KOPT-K1 (cell line): Measurements from ENCODE around the gene FASLG.
"Not testable (repeated sequence)": the region's sequence is repeated elsewhere in the genome, so short reads cannot be mapped to it uniquely, and the experiment has no call there.

Experiments
- H3K27ac ChIP-seq: fragments of 200-600 bp; sonication (generic); 2 replicates; pipeline ENCODE4 v1.5.1; 2016; ENCODE audit warnings: antibody characterized with exemption, mild to moderate bottlenecking, low read depth, low read length; ENCODE audit not compliant: poor library complexity, severe bottlenecking
- H3K36me3 ChIP-seq: fragments of 200-600 bp; sonication (generic); 2 replicates; pipeline ENCODE4 v1.5.1; 2017; ENCODE audit warnings: antibody characterized with exemption, mild to moderate bottlenecking, low read length, moderate library complexity; ENCODE audit not compliant: insufficient read depth
- H3K9me3 ChIP-seq: fragments of 200-600 bp; sonication (generic); 2 replicates; pipeline ENCODE4 v1.5.1; 2017; ENCODE audit warnings: antibody characterized with exemption, low read length, mild to moderate bottlenecking; ENCODE audit not compliant: insufficient read depth, poor library complexity, severe bottlenecking

Gene FASLG

DNA sequence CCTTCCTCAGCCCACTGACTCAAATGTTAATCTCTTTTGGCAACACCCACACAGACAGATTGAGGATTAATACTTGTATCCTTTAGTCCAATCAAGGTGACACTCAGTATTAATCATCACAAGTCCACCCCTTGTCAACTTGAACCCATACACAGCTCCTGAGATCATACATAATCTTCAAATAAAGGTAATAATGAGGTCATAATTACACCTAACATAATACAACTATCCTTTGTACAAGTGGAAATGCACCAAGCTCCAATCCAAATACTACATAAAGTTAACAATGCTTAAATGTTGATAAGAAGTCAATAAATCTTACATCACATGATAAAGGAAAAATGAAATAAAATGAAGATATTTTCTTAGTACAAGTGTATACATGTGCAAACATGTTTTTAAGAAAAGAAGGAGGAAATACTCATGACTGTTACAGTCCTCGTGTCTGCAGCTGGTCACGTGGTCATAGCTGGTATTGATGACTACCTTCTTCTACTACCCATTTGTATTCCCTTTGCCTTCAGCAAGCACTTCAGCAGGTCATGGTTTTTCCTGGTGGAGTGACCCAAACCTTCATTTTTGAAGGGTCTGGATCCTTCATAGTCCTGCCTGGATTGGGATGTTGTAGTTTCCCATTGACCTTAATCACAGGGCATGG lies 29.7 kb downstream of the FASLG start:
- H3K9me3 ChIP-seq, H3K36me3 ChIP-seq: not testable (repeated sequence)

DNA sequence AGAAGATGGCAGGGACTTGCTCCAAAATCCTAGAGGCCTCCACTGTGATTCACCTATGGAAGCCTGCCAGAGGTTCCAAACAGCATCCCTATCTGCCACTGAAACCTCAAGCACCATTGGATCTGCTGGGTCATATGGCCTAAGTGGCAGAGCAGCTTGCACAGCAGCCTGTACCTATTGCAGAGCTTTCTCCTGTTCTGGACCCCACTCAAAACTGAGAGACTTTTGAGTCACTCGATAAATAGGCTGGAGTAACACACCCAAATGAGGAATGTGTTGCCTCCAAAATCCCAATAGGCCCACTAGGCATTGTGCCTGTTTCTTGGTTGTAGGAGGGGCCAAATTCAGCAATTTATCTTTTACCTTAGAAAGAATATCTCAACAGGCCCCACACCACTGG lies 32.0 kb downstream of the FASLG start:
- not testable (repeated sequence) for H3K9me3 ChIP-seq, H3K36me3 ChIP-seq, H3K27ac ChIP-seq

More for the DNA sequence above, 29.7 kb downstream of the FASLG start:
- H3K27ac ChIP-seq = not testable (repeated sequence)

DNA sequence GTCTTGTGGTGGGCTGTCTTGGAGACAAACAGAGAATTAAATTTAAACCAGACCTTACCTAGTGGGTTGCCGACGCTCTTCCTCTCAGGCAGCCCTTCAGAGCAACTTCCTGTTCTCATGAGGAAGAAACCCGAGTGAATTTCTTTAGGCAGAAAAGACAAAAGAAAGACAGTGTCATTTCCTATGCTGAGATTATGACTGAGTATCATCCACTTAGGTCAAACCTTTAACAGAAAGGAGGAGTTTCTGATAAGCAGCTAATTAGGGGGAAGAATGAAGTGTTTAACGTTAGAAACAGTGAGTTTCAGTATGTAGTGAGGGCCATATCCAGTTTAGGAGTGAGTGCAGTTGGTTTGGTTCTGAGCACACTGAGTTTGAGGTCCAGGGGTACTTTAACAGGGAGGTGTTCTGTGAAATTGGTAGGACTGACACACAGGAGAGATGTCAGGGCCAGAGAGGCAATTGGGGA lies 38.7 kb downstream of the FASLG start:
- Histone ChIP-seq H3K36me3 (no peaks in the 10 kb centered on the region), H3K27ac (peak overlapping the region; percentile 79), H3K9me3 (peaks cover 5% of the 10 kb centered on the region)

DNA sequence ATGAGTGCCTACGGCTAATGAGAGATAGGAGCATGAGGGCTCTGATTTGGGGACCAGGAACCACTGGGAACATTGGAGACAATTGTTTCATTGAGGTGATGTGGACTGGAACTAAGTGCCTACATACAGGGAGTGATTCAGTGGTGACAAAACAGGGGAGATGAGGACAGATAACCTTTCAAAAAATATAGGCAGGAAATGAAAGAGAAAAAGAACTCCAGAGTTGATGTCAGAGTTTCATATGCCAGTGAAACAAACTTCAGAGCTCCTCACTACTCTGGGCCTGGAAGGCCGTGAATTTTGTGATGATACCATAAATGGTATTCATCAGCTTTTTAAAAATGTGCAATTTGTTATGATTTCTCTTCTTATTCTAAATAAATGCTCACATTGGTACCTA lies 39.3 kb downstream of the FASLG start:
- peak overlapping the region; percentile 79 for H3K27ac ChIP-seq
- peaks cover 2% of the 10 kb centered on the region for H3K9me3 ChIP-seq
- no peaks in the 10 kb centered on the region for H3K36me3 ChIP-seq

DNA sequence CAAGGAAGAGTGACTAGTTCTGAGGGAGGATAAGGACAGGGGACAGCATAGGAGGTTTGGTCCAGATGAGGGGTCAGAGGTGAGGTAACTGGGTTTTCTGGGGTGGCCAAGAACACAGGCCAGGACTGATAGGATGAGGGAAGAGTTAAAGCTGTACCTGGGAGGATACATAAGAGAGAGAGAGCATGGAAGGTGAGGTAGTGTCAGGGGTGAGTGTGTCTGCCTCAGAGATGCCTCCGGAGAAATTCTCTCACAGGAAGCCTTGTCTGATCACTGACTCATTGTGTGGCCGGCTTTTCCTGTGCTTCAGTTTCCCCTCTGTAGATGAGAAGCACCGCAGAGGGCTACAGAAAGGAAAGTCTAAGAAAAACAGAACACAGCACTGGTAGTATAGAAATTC lies 40.2 kb downstream of the FASLG start:
- Histone ChIP-seq H3K9me3 (no peaks in the 10 kb centered on the region), H3K27ac (peak overlapping the region; percentile 79), H3K36me3 (no peaks in the 10 kb centered on the region)

DNA sequence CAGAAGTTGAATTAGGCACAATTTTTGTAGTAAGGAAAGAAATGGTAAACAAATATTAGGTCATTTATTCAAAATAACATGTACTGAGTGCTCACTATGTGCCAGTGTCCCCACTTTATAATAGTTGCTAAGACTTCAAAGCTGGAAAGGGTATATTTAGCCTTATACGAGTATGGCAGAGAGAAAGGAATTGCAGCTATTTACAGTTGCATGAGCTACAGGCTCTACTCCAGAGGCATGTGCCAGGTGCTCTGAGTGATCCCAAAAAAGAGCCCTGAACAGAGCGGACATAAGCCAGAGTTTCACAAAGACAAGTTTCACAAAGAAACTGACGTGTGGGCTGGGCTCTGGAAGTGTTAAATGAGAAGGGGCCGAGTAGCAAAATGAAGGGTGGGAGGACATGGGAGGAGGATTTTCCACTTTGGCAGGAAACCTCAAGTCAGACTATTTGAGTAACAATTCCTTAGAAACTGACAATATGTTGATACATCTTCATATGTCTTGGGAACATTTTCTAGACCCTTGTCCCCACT lies 40.9 kb downstream of the FASLG start:
- Histone ChIP-seq H3K9me3 (no peaks in the 10 kb centered on the region), H3K36me3 (no peaks in the 10 kb centered on the region), H3K27ac (peak overlapping the region; percentile 79)

DNA sequence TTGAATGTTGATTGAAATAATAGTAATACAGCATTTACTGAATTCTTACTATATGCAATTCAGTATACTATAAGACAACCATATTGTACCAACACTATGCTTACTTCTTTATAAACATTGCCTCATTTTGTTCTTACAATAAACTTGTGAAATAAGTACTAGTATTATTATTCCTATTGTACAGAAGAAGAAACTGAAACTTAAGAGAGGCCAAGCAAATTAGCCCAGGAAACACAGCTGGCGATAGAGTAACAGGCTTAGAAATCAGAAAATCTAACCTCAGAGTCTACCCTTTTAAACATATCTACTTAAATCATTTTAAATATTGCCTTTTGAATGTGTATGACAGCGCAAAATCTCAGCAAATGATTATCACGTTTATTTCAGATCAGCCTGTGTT lies 41.7 kb downstream of the FASLG start:
- Histone ChIP-seq H3K27ac (no peak overlapping the region), H3K36me3 (no peaks in the 10 kb centered on the region), H3K9me3 (no peaks in the 10 kb centered on the region)

DNA sequence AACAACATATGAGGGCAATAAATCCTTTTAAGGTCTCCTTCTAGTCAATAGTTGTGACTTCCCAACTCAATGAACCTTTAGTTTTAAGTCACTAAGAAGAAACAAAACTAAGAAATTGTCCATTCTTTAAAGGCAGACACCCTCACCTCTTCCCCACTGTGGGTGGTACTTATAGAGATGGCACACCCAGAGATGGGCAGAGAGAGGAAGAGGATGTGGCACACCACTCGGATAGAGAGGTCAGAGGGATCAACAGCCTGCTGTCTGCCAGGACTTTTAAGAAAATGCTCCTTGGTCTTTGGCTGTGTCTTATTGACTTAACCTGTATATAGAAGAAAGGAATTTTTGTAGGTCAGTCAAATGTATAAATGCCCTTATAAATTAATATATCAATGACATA lies 45.1 kb downstream of the FASLG start:
- no peaks in the 10 kb centered on the region for H3K36me3 ChIP-seq
- H3K27ac ChIP-seq = peak overlapping the region; percentile 63

DNA sequence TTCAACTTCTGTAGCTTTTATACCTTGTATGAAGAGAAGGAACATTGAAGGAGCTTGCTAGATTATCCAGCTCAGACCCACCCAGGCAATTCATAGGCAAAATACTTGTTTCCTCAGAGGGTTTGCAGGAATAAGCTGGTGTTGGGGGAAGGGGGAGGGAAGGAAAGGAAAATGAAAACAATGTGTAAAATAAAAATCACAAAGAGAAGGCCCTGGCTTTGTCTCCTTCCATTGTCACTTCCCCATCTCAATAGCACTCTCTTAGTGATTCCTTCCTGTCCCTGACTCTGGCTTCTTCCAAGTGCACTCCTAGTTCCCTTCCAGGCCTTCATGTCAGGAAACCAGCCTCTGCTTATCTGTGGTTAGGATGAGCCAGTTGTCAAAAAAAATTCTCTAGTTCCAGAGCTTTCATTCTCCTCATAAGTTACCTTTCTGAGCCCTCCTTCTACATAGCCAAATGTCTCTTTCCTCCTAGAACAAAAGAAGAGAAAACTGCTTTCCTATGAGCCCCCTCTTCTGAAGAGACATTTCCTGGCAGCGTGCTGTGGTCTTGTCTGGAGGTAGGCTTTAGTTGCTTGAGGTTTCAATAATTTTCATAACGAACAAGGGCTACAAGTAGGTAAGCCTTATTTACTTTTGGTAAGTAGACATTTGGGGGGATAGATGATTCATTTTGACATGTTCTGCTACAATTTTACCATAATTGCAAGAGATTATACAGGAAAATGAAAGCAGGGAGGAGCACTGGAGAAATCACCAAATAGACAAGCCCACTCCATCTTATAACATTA lies 45.7 kb downstream of the FASLG start:
- H3K9me3 ChIP-seq = no peaks in the 10 kb centered on the region
- no peaks in the 10 kb centered on the region for H3K36me3 ChIP-seq
- H3K27ac ChIP-seq = peak overlapping the region; percentile 63

More for the DNA sequence above, 45.1 kb downstream of the FASLG start:
- no peaks in the 10 kb centered on the region for H3K9me3 ChIP-seq

DNA sequence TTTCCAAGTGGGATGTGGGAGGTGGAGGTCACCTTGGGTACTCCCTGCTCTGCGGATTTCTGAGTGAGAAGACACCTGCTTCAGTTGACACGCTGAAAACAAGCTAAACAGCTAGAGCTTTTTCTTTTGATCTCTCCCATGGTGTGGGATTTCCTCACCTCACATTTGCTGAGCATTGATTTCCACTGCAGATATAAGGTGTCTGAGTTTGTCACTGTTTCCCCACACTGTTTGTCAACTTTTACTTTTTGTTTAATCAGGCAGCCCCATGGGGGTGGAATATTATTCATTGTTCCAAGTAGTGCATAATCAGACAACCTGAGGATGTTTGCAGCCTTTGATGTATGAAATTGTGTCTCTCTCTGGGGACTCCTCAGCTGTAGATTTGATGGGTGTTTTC lies 49.5 kb downstream of the FASLG start:
- Histone ChIP-seq H3K36me3 (no peaks in the 10 kb centered on the region), H3K27ac (peak overlapping the region; percentile 15), H3K9me3 (no peaks in the 10 kb centered on the region)

DNA sequence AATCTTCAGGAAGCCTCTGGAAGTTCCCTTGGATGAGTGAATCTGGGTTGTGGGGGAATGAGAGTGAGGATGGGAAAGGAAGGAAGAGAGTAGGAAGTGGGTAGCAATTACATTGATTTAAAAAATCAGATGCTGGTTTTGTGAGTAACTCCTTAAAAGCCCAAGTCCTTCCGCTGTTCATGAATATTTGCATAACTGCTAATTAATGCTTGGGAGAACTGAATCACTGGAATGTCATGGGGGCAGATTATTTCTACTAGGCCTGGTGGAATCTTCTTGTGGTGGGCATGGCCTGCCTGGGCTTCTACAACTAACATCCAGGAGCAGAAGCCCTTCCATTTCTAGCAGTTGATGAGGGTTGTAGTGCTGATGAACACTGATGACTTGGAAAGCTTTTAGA lies 52.7 kb downstream of the FASLG start:
- H3K36me3 ChIP-seq = no peaks in the 10 kb centered on the region
- no peaks in the 10 kb centered on the region for H3K9me3 ChIP-seq
- H3K27ac ChIP-seq = no peak overlapping the region

DNA sequence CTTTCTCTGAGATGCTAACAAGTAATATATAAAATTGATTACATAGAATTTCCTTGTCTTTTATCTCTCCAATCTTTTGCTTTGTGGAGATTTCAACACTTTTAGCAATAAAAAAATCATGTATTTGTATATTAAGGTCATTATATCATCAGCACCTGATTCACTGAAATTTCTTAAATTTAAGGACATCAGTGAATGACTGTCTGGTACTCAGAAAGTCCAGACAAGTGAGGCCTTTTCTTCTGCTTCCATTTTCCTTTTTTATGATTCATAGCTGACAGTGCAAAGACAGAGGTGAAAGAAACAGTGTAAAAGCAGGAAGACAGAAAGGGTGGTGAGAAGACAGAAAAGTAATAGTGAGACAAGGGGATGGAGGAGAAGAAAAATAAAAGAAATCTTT lies 54.6 kb downstream of the FASLG start:
- Histone ChIP-seq H3K27ac (no peak overlapping the region), H3K36me3 (no peaks in the 10 kb centered on the region), H3K9me3 (no peaks in the 10 kb centered on the region)
